Caco-2 (cell line): ENCODE measurements around the gene AMBP. TPM values are rescaled to one million over a fixed set of nuclear protein-coding genes. Genes with fewer than 3 reads are reported as not detected.
A peak's percentile ranks its signal among the peaks of the same experiment; 100 is the strongest.

Experiments
- BruUV-seq: library from RNA; stranded (reverse); fragments of 400-500 nt; replicated peaks from 2 replicates; lab custom pipeline; 2021; lab: Mats Ljungman, UMichigan
- CTCF ChIA-PET: fragments of 300-600 bp; sonication (Branson Sonifier 250); formaldehyde crosslinking; loops from one replicate; lab custom pipeline; 2022; ENCODE audit warnings: antibody characterized with exemption; lab: Charles Lee
- POLR2A ChIA-PET: fragments of 300-600 bp; sonication (Branson Sonifier 250); formaldehyde crosslinking; loops from one replicate; lab custom pipeline; 2022; ENCODE audit warnings: antibody characterized with exemption; lab: Charles Lee
- DNase-seq, 2 experiments: peaks; one replicate each; pipeline versions ENCODE4 v3.0.0 to v3.0.0-alpha.2; 2020 to 2022
- H3K27me3 ChIP-seq: replicated peaks from 2 replicates; pipeline ENCODE4 v1.6.0; 2011; ENCODE audit warnings: low read length; ENCODE audit not compliant: control insufficient read depth, insufficient read depth
- H3K36me3 ChIP-seq: 2 replicates; pipeline ENCODE4 v1.5.1; 2011; ENCODE audit warnings: low read length; ENCODE audit not compliant: control insufficient read depth, insufficient read depth
- H3K4me1 ChIP-seq: fragments of 250-450 bp; sonication (Bioruptor Pico); 2 replicates; pipeline ENCODE4 v1.5.1; 2020; ENCODE audit warnings: mild to moderate bottlenecking
- H3K4me3 ChIP-seq: 2 replicates; pipeline ENCODE4 v1.5.1; 2011; ENCODE audit warnings: low read depth, mild to moderate bottlenecking, control low read depth, low read length
- H3K9me3 ChIP-seq: fragments of 250-450 bp; sonication (Bioruptor Pico); 2 replicates; pipeline ENCODE4 v1.5.1; 2020; ENCODE audit warnings: mild to moderate bottlenecking, moderate library complexity
- H3K27ac Mint-ChIP-seq: one replicate; pipeline ENCODE4 v1.8.0; 2022; ENCODE audit warnings: mixed read lengths; ENCODE audit not compliant: unreplicated experiment
- H3K27me3 Mint-ChIP-seq: one replicate; pipeline ENCODE4 v1.8.0; 2022; ENCODE audit warnings: mixed read lengths; ENCODE audit not compliant: insufficient read depth, unreplicated experiment
- H3K36me3 Mint-ChIP-seq: one replicate; pipeline ENCODE4 v1.8.0; 2022; ENCODE audit warnings: mild to moderate bottlenecking, mixed read lengths; ENCODE audit not compliant: insufficient read depth, unreplicated experiment
- H3K4me1 Mint-ChIP-seq: one replicate; pipeline ENCODE4 v1.8.0; 2022; ENCODE audit warnings: low read depth, mixed read lengths; ENCODE audit not compliant: unreplicated experiment
- H3K4me3 Mint-ChIP-seq: one replicate; pipeline ENCODE4 v1.8.0; 2022; ENCODE audit warnings: mild to moderate bottlenecking, moderate library complexity, mixed read lengths; ENCODE audit not compliant: unreplicated experiment
- H3K9me3 Mint-ChIP-seq: one replicate; pipeline ENCODE4 v1.8.0; 2022; ENCODE audit warnings: mixed read lengths; ENCODE audit not compliant: unreplicated experiment
- intact Hi-C: fragments of 100-400 bp; cut with micrococcal nuclease; formaldehyde crosslinking; loops from one replicate; pipeline ENCODE4 v1.10.0; 2022; ENCODE audit not compliant: unreplicated experiment
- total RNA-seq: library from RNA; stranded (reverse); gene quantifications from 2 replicates; pipeline ENCODE4 v1.2.3, GENCODE V29; 2022
- TF ChIP-seq, protein P1 (sequence below), 2 experiments: fragments of 200-600 bp in 1 of 2; IDR thresholded peaks; 1 replicate in 1 of 2; 2 replicates in 1 of 2; pipeline versions ENCODE4 v1.5.1 to v1.8.0; 2011 to 2022; ENCODE audit warnings: antibody characterized with exemption in 1 of 2, control low read depth in 1 of 2, inconsistent platforms in 1 of 2, low read depth in 1 of 2, low read length in 1 of 2, mild to moderate bottlenecking in 1 of 2, moderate library complexity in 1 of 2; ENCODE audit not compliant: insufficient read depth in 1 of 2, severe bottlenecking in 1 of 2, unreplicated experiment in 1 of 2

AMBP gene
- total RNA-seq, 1 experiment from 2014 or later = 2.2 TPM

DNA sequence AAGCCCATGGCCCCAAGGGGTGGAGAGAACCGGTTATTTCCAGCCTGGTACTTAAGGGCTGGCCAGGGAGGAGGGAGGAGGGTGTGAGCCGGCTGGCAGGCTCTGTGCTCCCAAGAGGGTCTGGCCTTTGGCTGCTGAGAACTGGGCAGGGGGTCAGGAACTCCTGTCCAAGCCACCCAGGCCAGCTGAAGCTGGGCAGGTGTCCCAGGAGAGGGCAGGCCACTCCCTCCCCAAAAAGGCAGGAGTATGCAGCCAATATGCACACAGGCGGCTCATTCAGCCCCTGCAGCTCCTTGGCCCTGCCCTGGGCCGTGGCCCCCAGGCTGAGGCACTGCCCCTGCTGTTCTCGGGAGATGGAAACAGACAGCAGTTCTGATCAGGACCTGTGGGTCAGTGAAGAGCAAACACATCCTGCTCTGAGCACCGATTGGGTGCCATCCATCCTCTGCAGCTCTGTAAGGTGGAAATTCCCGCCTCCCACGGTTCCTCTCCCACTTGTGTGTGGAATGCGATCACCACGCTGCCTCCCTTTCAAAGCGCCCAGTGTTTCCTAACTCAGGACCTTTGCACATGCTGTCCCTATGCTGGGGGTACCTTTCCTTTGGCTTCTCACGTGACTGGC lies 38.1 kb upstream of the AMBP start:
- no peaks in the 10 kb centered on the region for H3K9me3 ChIP-seq
- TF ChIP-seq, protein P1, sequence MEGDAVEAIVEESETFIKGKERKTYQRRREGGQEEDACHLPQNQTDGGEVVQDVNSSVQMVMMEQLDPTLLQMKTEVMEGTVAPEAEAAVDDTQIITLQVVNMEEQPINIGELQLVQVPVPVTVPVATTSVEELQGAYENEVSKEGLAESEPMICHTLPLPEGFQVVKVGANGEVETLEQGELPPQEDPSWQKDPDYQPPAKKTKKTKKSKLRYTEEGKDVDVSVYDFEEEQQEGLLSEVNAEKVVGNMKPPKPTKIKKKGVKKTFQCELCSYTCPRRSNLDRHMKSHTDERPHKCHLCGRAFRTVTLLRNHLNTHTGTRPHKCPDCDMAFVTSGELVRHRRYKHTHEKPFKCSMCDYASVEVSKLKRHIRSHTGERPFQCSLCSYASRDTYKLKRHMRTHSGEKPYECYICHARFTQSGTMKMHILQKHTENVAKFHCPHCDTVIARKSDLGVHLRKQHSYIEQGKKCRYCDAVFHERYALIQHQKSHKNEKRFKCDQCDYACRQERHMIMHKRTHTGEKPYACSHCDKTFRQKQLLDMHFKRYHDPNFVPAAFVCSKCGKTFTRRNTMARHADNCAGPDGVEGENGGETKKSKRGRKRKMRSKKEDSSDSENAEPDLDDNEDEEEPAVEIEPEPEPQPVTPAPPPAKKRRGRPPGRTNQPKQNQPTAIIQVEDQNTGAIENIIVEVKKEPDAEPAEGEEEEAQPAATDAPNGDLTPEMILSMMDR (IDR thresholded peaks at IDR 0.05; ENCODE audit: insufficient read depth in 1 of 2, low read depth in 1 of 2, low read length in 1 of 2, severe bottlenecking in 1 of 2, unreplicated experiment in 1 of 2) = no peak
- Mint-ChIP-seq H3K9me3 (peaks cover 11% of the 10 kb centered on the region), H3K27ac (no peak overlapping the region), H3K4me1 (peaks cover 23% of the 10 kb centered on the region), H3K27me3 (no peaks in the 10 kb centered on the region), H3K36me3 (peaks cover 5% of the 10 kb centered on the region), H3K4me3 (no peak overlapping the region)
- BruUV-seq = no TSS peak
- H3K36me3 ChIP-seq = no peaks in the 10 kb centered on the region
- peak in 1 of 2 experiments; percentile 31 for DNase-seq
- H3K27me3 ChIP-seq = no peaks in the 10 kb centered on the region
- intact Hi-C loops = no loop called here
- peaks cover 40% of the 10 kb centered on the region for H3K4me1 ChIP-seq
- H3K4me3 ChIP-seq = no peak overlapping the region
- CTCF ChIA-PET = no interaction called here
- POLR2A ChIA-PET = no interaction called here

DNA sequence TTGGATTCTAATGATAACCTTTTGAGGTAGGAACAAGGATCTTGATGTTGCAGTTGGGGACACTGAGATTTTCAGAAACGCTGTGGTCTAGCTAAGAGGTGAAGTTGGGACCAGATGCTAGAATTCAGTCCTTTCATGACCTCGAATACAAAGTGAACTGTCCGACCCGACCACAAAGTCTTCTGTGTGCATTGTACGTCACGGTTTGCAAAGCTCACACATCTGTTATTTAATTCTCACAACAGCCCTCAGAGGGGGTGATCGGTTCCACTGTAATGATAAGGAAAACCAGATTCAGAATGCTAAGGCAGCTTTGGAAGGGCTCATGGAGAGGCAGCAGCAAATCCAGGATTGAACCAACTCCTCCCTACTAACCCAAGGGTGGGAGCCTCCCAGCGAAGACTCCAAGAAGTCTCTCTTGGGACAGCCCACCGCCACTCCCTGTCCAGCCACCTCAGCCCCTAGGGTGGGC lies 37.6 kb upstream of the AMBP start:
- peaks cover 5% of the 10 kb centered on the region for H3K36me3 Mint-ChIP-seq

DNA sequence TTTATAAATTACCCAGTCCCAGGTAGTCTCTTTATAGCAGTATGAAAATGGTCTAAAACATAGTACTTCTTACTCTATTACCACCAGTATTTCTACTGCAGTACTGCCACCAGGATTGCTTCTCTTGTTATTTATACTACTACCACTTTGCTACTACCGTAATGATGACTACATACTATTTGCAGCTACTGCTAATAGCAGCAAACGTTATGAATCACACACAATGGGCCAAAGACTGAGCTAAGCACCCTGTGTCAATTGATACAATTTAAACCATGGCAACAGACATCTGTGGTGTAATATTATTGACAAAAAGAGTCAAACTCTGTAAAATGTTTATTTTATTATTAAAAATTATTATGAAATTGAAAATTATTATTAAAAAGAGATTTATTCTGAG lies 36.3 kb upstream of the AMBP start:
- no peak for DNase-seq
- no peak overlapping the region for H3K27ac Mint-ChIP-seq
- no peaks in the 10 kb centered on the region for H3K27me3 Mint-ChIP-seq
- ChIA-PET POLR2A (no interaction called here), CTCF (no interaction called here)
- H3K4me3 ChIP-seq = no peak overlapping the region
- peaks cover 5% of the 10 kb centered on the region for H3K36me3 Mint-ChIP-seq
- BruUV-seq = no TSS peak
- TF ChIP-seq, protein P1 (IDR thresholded peaks at IDR 0.05; ENCODE audit: insufficient read depth in 1 of 2, low read depth in 1 of 2, low read length in 1 of 2, severe bottlenecking in 1 of 2, unreplicated experiment in 1 of 2) = no peak
- intact Hi-C loops = no loop called here
- H3K4me1 Mint-ChIP-seq = peaks cover 16% of the 10 kb centered on the region
- H3K27me3 ChIP-seq = no peaks in the 10 kb centered on the region
- H3K36me3 ChIP-seq = no peaks in the 10 kb centered on the region
- no peaks in the 10 kb centered on the region for H3K9me3 Mint-ChIP-seq
- no peak overlapping the region for H3K4me3 Mint-ChIP-seq
- no peaks in the 10 kb centered on the region for H3K9me3 ChIP-seq
- H3K4me1 ChIP-seq = peaks cover 23% of the 10 kb centered on the region

More for the DNA sequence above, 37.6 kb upstream of the AMBP start:
- Histone ChIP-seq H3K36me3 (no peaks in the 10 kb centered on the region), H3K27me3 (no peaks in the 10 kb centered on the region), H3K4me3 (no peak overlapping the region), H3K9me3 (no peaks in the 10 kb centered on the region), H3K4me1 (peaks cover 34% of the 10 kb centered on the region)
- ChIA-PET CTCF (no interaction called here), POLR2A (no interaction called here)
- Mint-ChIP-seq H3K27ac (no peak overlapping the region), H3K4me1 (peaks cover 20% of the 10 kb centered on the region), H3K4me3 (no peak overlapping the region), H3K27me3 (no peaks in the 10 kb centered on the region), H3K9me3 (peaks cover 6% of the 10 kb centered on the region)
- intact Hi-C loops = no loop called here
- no peak for DNase-seq
- BruUV-seq = no TSS peak
- TF ChIP-seq, protein P1 (IDR thresholded peaks at IDR 0.05; ENCODE audit: insufficient read depth in 1 of 2, low read depth in 1 of 2, low read length in 1 of 2, severe bottlenecking in 1 of 2, unreplicated experiment in 1 of 2) = no peak
